LNCaP clone FGC (cell line): Measurements from ENCODE around the gene ZNF473.

Experiments
- DNase-seq: peaks from one replicate; pipeline ENCODE4 v3.0.0-alpha.2; 2011; ENCODE audit warnings: low read depth
- H3K4me3 ChIP-seq: 2 replicates; pipeline ENCODE4 v1.5.1; 2011; ENCODE audit warnings: mild to moderate bottlenecking, low read depth, low read length, control low read depth
- TF ChIP-seq, protein P1 (sequence below): IDR thresholded peaks from 2 replicates; pipeline ENCODE4 v1.5.1; 2012; ENCODE audit warnings: mild to moderate bottlenecking; ENCODE audit not compliant: control insufficient read depth, insufficient read depth; ENCODE audit errors: extremely low read depth

The ZNF473 gene

GRCh38 chr19:50036908-50037307 lies 11.1 kb downstream of the ZNF473 start:
- DNase-seq, result no peak
- TF ChIP-seq, protein P1, sequence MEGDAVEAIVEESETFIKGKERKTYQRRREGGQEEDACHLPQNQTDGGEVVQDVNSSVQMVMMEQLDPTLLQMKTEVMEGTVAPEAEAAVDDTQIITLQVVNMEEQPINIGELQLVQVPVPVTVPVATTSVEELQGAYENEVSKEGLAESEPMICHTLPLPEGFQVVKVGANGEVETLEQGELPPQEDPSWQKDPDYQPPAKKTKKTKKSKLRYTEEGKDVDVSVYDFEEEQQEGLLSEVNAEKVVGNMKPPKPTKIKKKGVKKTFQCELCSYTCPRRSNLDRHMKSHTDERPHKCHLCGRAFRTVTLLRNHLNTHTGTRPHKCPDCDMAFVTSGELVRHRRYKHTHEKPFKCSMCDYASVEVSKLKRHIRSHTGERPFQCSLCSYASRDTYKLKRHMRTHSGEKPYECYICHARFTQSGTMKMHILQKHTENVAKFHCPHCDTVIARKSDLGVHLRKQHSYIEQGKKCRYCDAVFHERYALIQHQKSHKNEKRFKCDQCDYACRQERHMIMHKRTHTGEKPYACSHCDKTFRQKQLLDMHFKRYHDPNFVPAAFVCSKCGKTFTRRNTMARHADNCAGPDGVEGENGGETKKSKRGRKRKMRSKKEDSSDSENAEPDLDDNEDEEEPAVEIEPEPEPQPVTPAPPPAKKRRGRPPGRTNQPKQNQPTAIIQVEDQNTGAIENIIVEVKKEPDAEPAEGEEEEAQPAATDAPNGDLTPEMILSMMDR, result no peak
- no peak overlapping the region for H3K4me3 ChIP-seq

DNA sequence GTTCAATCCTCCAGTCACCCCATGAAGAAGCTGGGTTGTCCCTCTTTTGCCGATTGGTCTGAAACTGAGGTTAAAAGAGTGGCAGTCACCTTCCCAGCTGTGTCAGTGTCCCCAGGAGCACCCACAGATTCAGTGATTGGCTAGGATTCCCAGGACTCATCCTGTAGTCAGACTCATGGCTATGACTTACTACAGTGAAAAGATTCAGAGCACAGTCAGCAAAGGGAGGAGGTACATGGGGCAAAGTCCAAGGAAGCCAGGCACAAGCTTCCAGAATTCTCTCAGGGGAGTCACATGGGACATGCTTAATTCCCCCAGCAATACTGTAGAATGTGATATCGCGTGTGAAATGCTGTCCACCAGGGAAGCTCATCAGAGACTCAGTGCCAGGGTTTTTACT lies 14.2 kb downstream of the ZNF473 start:
- TF ChIP-seq, protein P1, result no peak
- no peak overlapping the region for H3K4me3 ChIP-seq
- no peak for DNase-seq

GRCh38 chr19:50040967-50041366 lies 15.2 kb downstream of the ZNF473 start:
- TF ChIP-seq, protein P1, result no peak
- no peak overlapping the region for H3K4me3 ChIP-seq
- no peak for DNase-seq

DNA sequence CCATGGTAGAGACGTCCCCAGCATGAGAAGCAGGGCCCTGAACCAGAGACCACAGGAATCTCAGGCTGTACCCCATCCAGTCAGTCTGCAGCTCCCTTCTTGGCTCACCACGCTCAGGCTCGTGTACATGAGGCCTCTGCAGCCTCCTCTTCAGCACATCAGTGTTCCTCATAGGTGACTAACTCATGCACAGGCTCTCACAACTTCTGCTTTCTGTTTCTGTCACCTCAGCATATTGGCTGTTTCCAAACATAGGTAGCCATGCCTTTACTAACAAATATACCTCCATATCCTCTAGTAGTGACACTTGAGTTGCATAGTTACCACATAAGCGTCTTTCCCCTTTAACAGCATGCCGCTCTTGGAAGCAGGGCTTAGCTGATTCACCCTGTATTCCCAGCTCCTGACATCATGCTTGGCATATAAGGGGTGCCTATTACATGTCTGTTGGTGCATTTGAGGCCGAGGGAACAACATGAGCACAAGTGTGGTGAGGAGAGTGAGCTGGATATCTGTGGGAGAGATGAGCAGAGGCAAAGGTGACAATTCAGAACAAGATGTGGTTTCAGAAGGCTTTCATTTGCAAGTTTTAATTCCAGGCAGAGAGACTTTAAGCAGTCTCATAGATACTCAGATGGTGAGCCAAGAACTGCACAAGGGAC lies 16.7 kb downstream of the ZNF473 start:
- H3K4me3 ChIP-seq, result no peak overlapping the region
- TF ChIP-seq, protein P1, result no peak
- no peak for DNase-seq

DNA sequence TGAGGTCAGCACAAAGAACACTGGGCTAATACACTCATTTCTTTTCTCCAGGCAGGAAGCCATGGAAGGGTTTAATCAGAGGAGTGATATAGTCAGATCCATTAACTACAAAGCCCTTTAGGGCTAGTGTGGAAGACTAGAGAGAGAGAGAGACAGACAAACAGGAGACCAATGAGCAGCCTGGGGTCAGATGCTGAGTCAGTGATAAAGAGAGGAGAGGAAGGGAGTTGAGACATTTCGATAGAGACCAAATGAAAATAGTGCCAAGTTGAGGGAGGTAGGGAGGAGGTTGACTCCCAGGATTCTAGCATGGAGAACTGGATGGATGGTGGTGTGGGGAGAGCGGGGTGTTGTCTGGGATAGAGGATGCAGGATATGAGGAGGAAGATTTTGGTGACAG lies 18.2 kb downstream of the ZNF473 start:
- TF ChIP-seq, protein P1, result no peak
- H3K4me3 ChIP-seq, result no peak overlapping the region
- no peak for DNase-seq

- TF ChIP-seq, protein P1, result no peak
- no peak overlapping the region for H3K4me3 ChIP-seq
- no peak for DNase-seq
Observed at GRCh38 chr19:50044922-50045321, 19.1 kb downstream of the ZNF473 start.
